H54 (cell line): Measurements from ENCODE around the gene FOXF2.
"Not testable (repeated sequence)": the region's sequence is repeated elsewhere in the genome, so short reads cannot be mapped to it uniquely, and the experiment has no call there.

Experiments used
- DNase-seq: peaks from one replicate; pipeline ENCODE4 v3.0.0; 2011; ENCODE audit warnings: low spot score, mixed read lengths; ENCODE audit not compliant: insufficient read length
- FAIRE-seq: peaks from 3 replicates; lab custom pipeline; 2011; peaks lifted over from hg19 to GRCh38; lab: Jason Lieb, UNC
- POLR2A ChIP-seq: IDR thresholded peaks from 2 replicates; pipeline ENCODE4 v1.6.1; 2011; ENCODE audit warnings: low read depth, mild to moderate bottlenecking, low read length

The FOXF2 gene

GRCh38 chr6:1368940-1369339, 20.4 kb upstream of the FOXF2 start:
- FAIRE-seq (no peak), DNase-seq (no peak)
- no peak for TF ChIP-seq POLR2A

GRCh38 chr6:1369695-1370094, 19.7 kb upstream of the FOXF2 start:
- not testable (repeated sequence) for FAIRE-seq, DNase-seq

- FAIRE-seq (no peak), DNase-seq (no peak)
- TF ChIP-seq POLR2A = no peak
Measured at GRCh38 chr6:1371933-1372332, 17.4 kb upstream of the FOXF2 start.

GRCh38 chr6:1372690-1373089, 16.7 kb upstream of the FOXF2 start:
- FAIRE-seq = no peak
- TF ChIP-seq POLR2A = no peak
- DNase-seq = no peak

- FAIRE-seq (no peak), DNase-seq (no peak)
- no peak for TF ChIP-seq POLR2A
Measured at GRCh38 chr6:1376653-1377052, 12.7 kb upstream of the FOXF2 start.

- TF ChIP-seq POLR2A = no peak
- DNase-seq (no peak), FAIRE-seq (no peak)
Measured at GRCh38 chr6:1377526-1377925, 11.8 kb upstream of the FOXF2 start.

GRCh38 chr6:1378065-1379016, 11.0 kb upstream of the FOXF2 start:
- DNase-seq (no peak), FAIRE-seq (no peak)
- TF ChIP-seq POLR2A = no peak

- TF ChIP-seq POLR2A = no peak
- FAIRE-seq = no peak
- DNase-seq = no peak
Measured at GRCh38 chr6:1379017-1379787, 10.2 kb upstream of the FOXF2 start.

GRCh38 chr6:1379788-1380147, 9.6 kb upstream of the FOXF2 start:
- TF ChIP-seq POLR2A = no peak
- FAIRE-seq (no peak), DNase-seq (no peak)

GRCh38 chr6:1380625-1381427, 8.6 kb upstream of the FOXF2 start:
- no peak for TF ChIP-seq POLR2A
- FAIRE-seq = no peak

GRCh38 chr6:1381481-1382330, 7.7 kb upstream of the FOXF2 start:
- FAIRE-seq (no peak), DNase-seq (peak; percentile 87)
- TF ChIP-seq POLR2A = no peak

More at GRCh38 chr6:1380625-1381427, 8.6 kb upstream of the FOXF2 start:
- no peak for DNase-seq

GRCh38 chr6:1382331-1382882, 7.0 kb upstream of the FOXF2 start:
- FAIRE-seq = no peak
- no peak for TF ChIP-seq POLR2A
- DNase-seq = no peak
